Neural progenitor cell (in vitro differentiated cells): ENCODE results near the gene JPH3. TPM values are rescaled to one million over a fixed set of nuclear protein-coding genes. Genes with fewer than 3 reads are reported as not detected.
"Not testable (repeated sequence)": the region's sequence is repeated elsewhere in the genome, so short reads cannot be mapped to it uniquely, and the experiment has no call there.

ENCODE experiments used
- DNase-seq: peaks from one replicate; pipeline ENCODE4 v3.0.0-alpha.2; 2016; ENCODE audit warnings: low spot score
- H2AFZ ChIP-seq: fragments of 200-600 bp; sonication (generic); replicated peaks from 2 replicates; pipeline ENCODE4 v1.6.1; 2016; ENCODE audit warnings: antibody characterized with exemption
- H3F3A ChIP-seq: fragments of 200-600 bp; sonication (generic); 2 replicates; pipeline ENCODE4 v1.6.1; 2016; ENCODE audit warnings: antibody characterized with exemption, low read depth
- H3K27ac ChIP-seq: fragments of 200-600 bp; sonication (generic); 2 replicates; pipeline ENCODE4 v1.5.1; 2016; ENCODE audit warnings: mild to moderate bottlenecking
- H3K27me3 ChIP-seq: fragments of 200-600 bp; sonication (generic); 2 replicates; pipeline ENCODE4 v1.6.1; 2016; ENCODE audit warnings: mild to moderate bottlenecking, moderate library complexity
- H3K36me3 ChIP-seq: fragments of 200-600 bp; sonication (generic); 2 replicates; pipeline ENCODE4 v1.5.1; 2016
- H3K4me1 ChIP-seq: fragments of 200-600 bp; sonication (generic); 2 replicates; pipeline ENCODE4 v1.6.1; 2016; ENCODE audit warnings: mixed run types
- H3K4me2 ChIP-seq: fragments of 200-600 bp; sonication (generic); 2 replicates; pipeline ENCODE4 v1.6.1; 2016
- H3K4me3 ChIP-seq: fragments of 200-600 bp; sonication (generic); 2 replicates; pipeline ENCODE4 v1.5.1; 2016
- H3K79me2 ChIP-seq: fragments of 200-600 bp; sonication (generic); 2 replicates; pipeline ENCODE4 v1.6.1; 2016; ENCODE audit warnings: low read depth
- H3K9ac ChIP-seq: fragments of 200-600 bp; sonication (generic); 2 replicates; pipeline ENCODE4 v1.6.1; 2016
- H3K9me3 ChIP-seq: fragments of 200-600 bp; sonication (generic); 2 replicates; pipeline ENCODE4 v1.5.1; 2016; ENCODE audit warnings: low read depth
- H4K20me1 ChIP-seq: fragments of 200-600 bp; sonication (generic); 2 replicates; pipeline ENCODE4 v1.6.1; 2016; ENCODE audit warnings: low read depth
- H3K27ac Mint-ChIP-seq: 3 replicates; pipeline ENCODE4 v1.8.0; 2021; ENCODE audit warnings: mixed read lengths
- H3K27me3 Mint-ChIP-seq: 2 replicates; pipeline ENCODE4 v1.8.0; 2022; ENCODE audit warnings: low read depth, mild to moderate bottlenecking, inconsistent platforms, moderate library complexity, mixed read lengths; ENCODE audit not compliant: insufficient read depth
- H3K36me3 Mint-ChIP-seq: 3 replicates; pipeline ENCODE4 v1.8.0; 2021; ENCODE audit warnings: mixed read lengths
- H3K4me1 Mint-ChIP-seq: 3 replicates; pipeline ENCODE4 v1.8.0; 2021; ENCODE audit warnings: mixed read lengths
- H3K4me3 Mint-ChIP-seq: 3 replicates; pipeline ENCODE4 v1.8.0; 2021; ENCODE audit warnings: mild to moderate bottlenecking, moderate library complexity, mixed read lengths
- H3K9me3 Mint-ChIP-seq: 3 replicates; pipeline ENCODE4 v1.8.0; 2020; ENCODE audit warnings: mixed read lengths
- CTCF ChIP-seq: fragments of 200-600 bp; sonication (generic); IDR thresholded peaks from 2 replicates; pipeline ENCODE4 v1.5.1; 2017; ENCODE audit warnings: antibody characterized with exemption, mild to moderate bottlenecking
- EZH2 ChIP-seq: fragments of 200-600 bp; sonication (generic); IDR thresholded peaks from 2 replicates; pipeline ENCODE4 v1.6.1; 2017; ENCODE audit warnings: antibody characterized with exemption, mild to moderate bottlenecking, moderate library complexity
- EZH2phosphoT487 ChIP-seq: fragments of 200-600 bp; sonication (generic); IDR thresholded peaks from 2 replicates; pipeline ENCODE4 v1.6.1; 2017; ENCODE audit warnings: antibody characterized with exemption
- total RNA-seq: library from RNA; depleted of rRNA; stranded (reverse); fragments of >200 nt; gene quantifications from 2 replicates; pipeline ENCODE4 v1.2.3, GENCODE V29; 2015; ENCODE audit warnings: low replicate concordance

Gene JPH3
- total RNA-seq, 1 donor from 2014 or later: 7.1 TPM

GRCh38 chr16:87724490-87725291, 122.4 kb downstream of the JPH3 start:
- no peaks in the 10 kb centered on the region for H3K4me1 ChIP-seq
- no peaks in the 10 kb centered on the region for H3K79me2 ChIP-seq
- no peaks in the 10 kb centered on the region for H3K9me3 ChIP-seq
- Mint-ChIP-seq H3K27ac (peak overlapping the region; percentile 70), H3K4me1 (peaks cover 45% of the 10 kb centered on the region), H3K36me3 (peaks cover 40% of the 10 kb centered on the region), H3K9me3 (peaks cover 2% of the 10 kb centered on the region), H3K27me3 (peaks cover 2% of the 10 kb centered on the region), H3K4me3 (no peak overlapping the region)
- no peak overlapping the region for H3K27ac ChIP-seq
- H3K27me3 ChIP-seq: no peaks in the 10 kb centered on the region
- H3K9ac ChIP-seq: no peak overlapping the region
- H2AFZ ChIP-seq: no peak overlapping the region
- H4K20me1 ChIP-seq: no peaks in the 10 kb centered on the region
- no peak overlapping the region for H3K4me2 ChIP-seq
- TF ChIP-seq EZH2 (no peak), CTCF (no peak), EZH2phosphoT487 (no peak)
- H3F3A ChIP-seq: no peaks in the 10 kb centered on the region
- DNase-seq: no peak
- no peaks in the 10 kb centered on the region for H3K36me3 ChIP-seq
- H3K4me3 ChIP-seq: no peak overlapping the region

GRCh38 chr16:87725596-87726235, 123.4 kb downstream of the JPH3 start:
- Histone ChIP-seq H3K27me3 (no peaks in the 10 kb centered on the region), H3K36me3 (no peaks in the 10 kb centered on the region), H3K27ac (no peak overlapping the region), H4K20me1 (no peaks in the 10 kb centered on the region), H3F3A (no peaks in the 10 kb centered on the region), H3K79me2 (no peaks in the 10 kb centered on the region), H3K4me3 (no peak overlapping the region), H2AFZ (no peak overlapping the region), H3K9me3 (no peaks in the 10 kb centered on the region), H3K4me2 (no peak overlapping the region), H3K9ac (no peak overlapping the region), H3K4me1 (no peaks in the 10 kb centered on the region)
- Mint-ChIP-seq H3K4me3 (no peak overlapping the region), H3K36me3 (peaks cover 41% of the 10 kb centered on the region), H3K9me3 (peaks cover 2% of the 10 kb centered on the region), H3K4me1 (peaks cover 41% of the 10 kb centered on the region), H3K27me3 (peaks cover 2% of the 10 kb centered on the region), H3K27ac (peak overlapping the region; percentile 85)
- TF ChIP-seq EZH2: no peak
- TF ChIP-seq EZH2phosphoT487: no peak
- no peak for TF ChIP-seq CTCF
- no peak for DNase-seq

- not testable (repeated sequence) for H3K9me3 ChIP-seq, H3K27me3 Mint-ChIP-seq, H3K9ac ChIP-seq, H4K20me1 ChIP-seq, H3F3A ChIP-seq, H3K9me3 Mint-ChIP-seq, H3K36me3 ChIP-seq, H2AFZ ChIP-seq, DNase-seq, H3K4me3 ChIP-seq, H3K4me1 ChIP-seq, H3K27ac ChIP-seq, H3K27me3 ChIP-seq, H3K4me2 ChIP-seq, H3K79me2 ChIP-seq, H3K4me3 Mint-ChIP-seq
- peaks cover 35% of the 10 kb centered on the region for H3K4me1 Mint-ChIP-seq
- H3K27ac Mint-ChIP-seq: peak overlapping the region; percentile 36
- peaks cover 40% of the 10 kb centered on the region for H3K36me3 Mint-ChIP-seq
These were observed 124.3 kb downstream of the JPH3 start for GRCh38 chr16:87726577-87726976.

- Mint-ChIP-seq H3K4me1 (peaks cover 27% of the 10 kb centered on the region), H3K27me3 (peaks cover 1% of the 10 kb centered on the region), H3K27ac (no peak overlapping the region), H3K4me3 (no peak overlapping the region), H3K9me3 (no peaks in the 10 kb centered on the region), H3K36me3 (peaks cover 33% of the 10 kb centered on the region)
- H3K4me1 ChIP-seq: no peaks in the 10 kb centered on the region
- H4K20me1 ChIP-seq: no peaks in the 10 kb centered on the region
- DNase-seq: no peak
- peaks cover 3% of the 10 kb centered on the region for H3K79me2 ChIP-seq
- no peaks in the 10 kb centered on the region for H3K36me3 ChIP-seq
- H3K9ac ChIP-seq: no peak overlapping the region
- no peaks in the 10 kb centered on the region for H3F3A ChIP-seq
- H3K27me3 ChIP-seq: no peaks in the 10 kb centered on the region
- TF ChIP-seq CTCF (no peak), EZH2 (no peak), EZH2phosphoT487 (no peak)
- no peak overlapping the region for H3K4me2 ChIP-seq
- H3K4me3 ChIP-seq: no peak overlapping the region
- no peak overlapping the region for H3K27ac ChIP-seq
- no peak overlapping the region for H2AFZ ChIP-seq
- H3K9me3 ChIP-seq: no peaks in the 10 kb centered on the region
These were observed 125.0 kb downstream of the JPH3 start for GRCh38 chr16:87727346-87727745.
